KMS-11 (cell line): Measurements from ENCODE around the gene LPGAT1.

Experiments used
- H2AFZ ChIP-seq: fragments of 200-600 bp; sonication (generic); 2 replicates; pipeline ENCODE4 v1.6.1; 2016; ENCODE audit warnings: antibody characterized with exemption, mixed run types, low read depth
- H3K27ac ChIP-seq: fragments of 200-600 bp; sonication (generic); 2 replicates; pipeline ENCODE4 v1.6.1; 2016; ENCODE audit warnings: mild to moderate bottlenecking, mixed run types
- H3K27me3 ChIP-seq: fragments of 200-600 bp; sonication (generic); 2 replicates; pipeline ENCODE4 v1.6.1; 2017; ENCODE audit warnings: mild to moderate bottlenecking, low read depth, mixed run types, moderate library complexity; ENCODE audit not compliant: insufficient read depth
- H3K36me3 ChIP-seq: fragments of 200-600 bp; sonication (generic); 2 replicates; pipeline ENCODE4 v1.6.1; 2017; ENCODE audit warnings: mild to moderate bottlenecking, mixed run types; ENCODE audit not compliant: insufficient read depth
- H3K4me1 ChIP-seq: fragments of 200-600 bp; sonication (generic); 2 replicates; pipeline ENCODE4 v1.6.1; 2016; ENCODE audit warnings: mild to moderate bottlenecking, low read depth, mixed run types; ENCODE audit not compliant: poor library complexity, severe bottlenecking
- H3K4me2 ChIP-seq: fragments of 200-600 bp; sonication (generic); 2 replicates; pipeline ENCODE4 v1.7.0; 2016; ENCODE audit warnings: mild to moderate bottlenecking, mixed run types
- H3K4me3 ChIP-seq: fragments of 200-600 bp; sonication (generic); IDR thresholded peaks from 2 replicates; pipeline ENCODE4 v1.6.1; 2017; ENCODE audit warnings: low read depth, low read length, mixed read lengths; ENCODE audit not compliant: insufficient read depth
- H3K79me2 ChIP-seq: fragments of 200-600 bp; sonication (generic); 2 replicates; pipeline ENCODE4 v1.6.1; 2016; ENCODE audit warnings: low read depth, mixed run types; ENCODE audit not compliant: insufficient read depth
- H3K9ac ChIP-seq: fragments of 200-600 bp; sonication (generic); 2 replicates; pipeline ENCODE4 v1.6.1; 2016; ENCODE audit warnings: mild to moderate bottlenecking, mixed run types
- H4K20me1 ChIP-seq: fragments of 200-600 bp; sonication (generic); 2 replicates; pipeline ENCODE4 v1.6.1; 2016; ENCODE audit warnings: mild to moderate bottlenecking, mixed run types; ENCODE audit not compliant: insufficient read depth
- CTCF ChIP-seq: fragments of 200-600 bp; sonication (generic); conservative IDR thresholded peaks from 2 replicates; pipeline ENCODE4 v1.6.1; 2017; ENCODE audit warnings: low read depth, mild to moderate bottlenecking, antibody characterized with exemption, low read length, moderate library complexity, mixed read lengths

Gene LPGAT1

GRCh38 chr1:211738096-211738690, 92.4 kb downstream of the LPGAT1 start:
- Histone ChIP-seq H4K20me1 (no peaks in the 10 kb centered on the region), H3K4me3 (no peak overlapping the region), H3K4me2 (no peak overlapping the region), H3K79me2 (no peaks in the 10 kb centered on the region), H3K27ac (no peak overlapping the region), H3K4me1 (peaks cover 35% of the 10 kb centered on the region), H3K9ac (no peak overlapping the region), H3K27me3 (peaks cover 6% of the 10 kb centered on the region; the same call in 1 of the 2 replicates), H2AFZ (no peak overlapping the region), H3K36me3 (no peaks in the 10 kb centered on the region)
- no peak for TF ChIP-seq CTCF

- H3K36me3 ChIP-seq, result no peaks in the 10 kb centered on the region
- TF ChIP-seq CTCF, result no peak
- no peak overlapping the region for H3K9ac ChIP-seq
- peaks cover 6% of the 10 kb centered on the region; the same call in 1 of the 2 replicates for H3K27me3 ChIP-seq
- H3K4me2 ChIP-seq, result no peak overlapping the region
- H3K27ac ChIP-seq, result no peak overlapping the region
- H3K4me3 ChIP-seq, result no peak overlapping the region
- no peaks in the 10 kb centered on the region for H4K20me1 ChIP-seq
- H2AFZ ChIP-seq, result no peak overlapping the region
- no peaks in the 10 kb centered on the region for H3K79me2 ChIP-seq
- peaks cover 35% of the 10 kb centered on the region for H3K4me1 ChIP-seq
These were observed 93.2 kb downstream of the LPGAT1 start for GRCh38 chr1:211737115-211738035.

GRCh38 chr1:211736351-211736915, 94.1 kb downstream of the LPGAT1 start:
- TF ChIP-seq CTCF, result no peak
- Histone ChIP-seq H3K4me3 (no peak overlapping the region), H3K4me2 (no peak overlapping the region), H4K20me1 (no peaks in the 10 kb centered on the region), H3K9ac (no peak overlapping the region), H3K36me3 (no peaks in the 10 kb centered on the region), H3K79me2 (no peaks in the 10 kb centered on the region), H3K27me3 (peaks cover under 1% of the 10 kb centered on the region; the same call in 1 of the 2 replicates), H3K4me1 (peaks cover 35% of the 10 kb centered on the region), H3K27ac (no peak overlapping the region), H2AFZ (no peak overlapping the region)

GRCh38 chr1:211735208-211736170, 95.1 kb downstream of the LPGAT1 start:
- no peaks in the 10 kb centered on the region for H3K79me2 ChIP-seq
- H3K4me1 ChIP-seq, result peaks cover 29% of the 10 kb centered on the region
- H2AFZ ChIP-seq, result no peak overlapping the region
- H4K20me1 ChIP-seq, result no peaks in the 10 kb centered on the region
- H3K27me3 ChIP-seq, result no peaks in the 10 kb centered on the region
- H3K36me3 ChIP-seq, result no peaks in the 10 kb centered on the region
- no peak overlapping the region for H3K4me3 ChIP-seq
- no peak for TF ChIP-seq CTCF
- no peak overlapping the region for H3K4me2 ChIP-seq
- H3K27ac ChIP-seq, result no peak overlapping the region
- no peak overlapping the region for H3K9ac ChIP-seq
